LoVo (cell line): ENCODE data around the gene MED28.
"Not testable (repeated sequence)": the region's sequence is repeated elsewhere in the genome, so short reads cannot be mapped to it uniquely, and the experiment has no call there.

Experiments used
- DNase-seq: peaks from one replicate; pipeline ENCODE4 v3.0.0-alpha.2; 2016; ENCODE audit warnings: low spot score

The MED28 gene, protein sequence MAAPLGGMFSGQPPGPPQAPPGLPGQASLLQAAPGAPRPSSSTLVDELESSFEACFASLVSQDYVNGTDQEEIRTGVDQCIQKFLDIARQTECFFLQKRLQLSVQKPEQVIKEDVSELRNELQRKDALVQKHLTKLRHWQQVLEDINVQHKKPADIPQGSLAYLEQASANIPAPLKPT

GRCh38 chr4:17614416-17615299, at the start of gene MED28:
Gene MED28 (plus strand): TSS chr4:17614641. CDS start chr4:17614655, 14 bp downstream.
- peak; percentile 96 for DNase-seq

DNA sequence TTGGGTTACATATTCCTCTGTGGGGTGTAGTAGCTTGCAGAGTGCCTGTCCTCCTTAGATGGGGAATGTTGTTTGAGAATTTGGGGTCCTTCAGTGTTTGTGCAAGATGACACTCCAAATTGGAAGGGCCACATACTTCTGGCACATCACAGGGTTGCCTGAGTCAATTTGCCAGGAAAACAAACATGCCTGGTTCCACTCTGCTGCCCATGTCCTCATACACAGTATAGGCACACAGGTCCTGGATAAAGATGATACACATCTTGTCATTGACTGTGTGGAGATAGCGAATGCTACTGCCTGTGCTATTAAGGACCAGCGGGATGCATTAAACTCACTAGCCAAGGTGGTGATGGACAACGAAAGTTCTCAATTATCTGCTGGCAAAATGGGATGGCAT, 48.6 kb upstream of the MED28 start:
- DNase-seq: no peak

GRCh38 chr4:17567271-17567670, 47.2 kb upstream of the MED28 start:
- no peak for DNase-seq

GRCh38 chr4:17574206-17574605, 40.2 kb upstream of the MED28 start:
- DNase-seq: no peak

GRCh38 chr4:17575177-17575576, 39.3 kb upstream of the MED28 start:
- not testable (repeated sequence) for DNase-seq

DNA sequence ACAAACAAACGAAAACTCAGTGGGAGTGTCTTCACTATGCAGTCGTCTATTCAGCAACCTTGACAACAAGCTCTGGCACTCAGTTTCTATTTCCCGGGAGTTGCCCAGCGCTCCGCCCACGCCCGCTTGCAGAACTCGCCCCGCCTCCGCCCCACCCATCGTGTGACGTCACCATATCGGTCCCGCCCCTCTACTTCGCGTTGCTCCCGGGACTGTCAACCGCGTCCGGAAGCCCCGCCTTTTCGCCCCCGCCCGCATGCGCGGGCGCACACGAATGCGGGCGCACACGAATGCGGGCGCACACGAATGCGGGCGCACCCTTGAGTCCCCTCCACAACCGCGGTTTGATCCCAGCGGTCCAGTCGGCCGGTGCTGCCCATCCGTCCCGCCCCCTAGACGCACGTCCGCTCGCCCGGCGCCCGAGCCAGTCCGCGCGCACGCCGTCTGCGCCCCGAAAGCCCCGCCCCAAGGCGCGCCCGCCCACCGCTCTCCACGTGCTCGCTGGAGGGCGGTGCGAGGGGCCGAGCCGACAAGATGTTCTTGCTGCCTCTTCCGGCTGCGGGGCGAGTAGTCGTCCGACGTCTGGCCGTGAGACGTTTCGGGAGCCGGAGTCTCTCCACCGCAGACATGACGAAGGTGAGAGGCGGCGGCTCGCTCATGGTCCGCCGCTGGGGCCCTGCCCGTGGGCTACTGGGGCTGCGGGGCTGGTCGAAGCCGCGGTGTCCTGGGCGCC, 37.3 kb upstream of the MED28 start, which contains the start of gene LAP3:
LAP3 (plus strand) TSS at position 267 of the 733 bp plus-strand sequence; CDS start at position 535, 268 bp downstream.
- peak; percentile 94 for DNase-seq

DNA sequence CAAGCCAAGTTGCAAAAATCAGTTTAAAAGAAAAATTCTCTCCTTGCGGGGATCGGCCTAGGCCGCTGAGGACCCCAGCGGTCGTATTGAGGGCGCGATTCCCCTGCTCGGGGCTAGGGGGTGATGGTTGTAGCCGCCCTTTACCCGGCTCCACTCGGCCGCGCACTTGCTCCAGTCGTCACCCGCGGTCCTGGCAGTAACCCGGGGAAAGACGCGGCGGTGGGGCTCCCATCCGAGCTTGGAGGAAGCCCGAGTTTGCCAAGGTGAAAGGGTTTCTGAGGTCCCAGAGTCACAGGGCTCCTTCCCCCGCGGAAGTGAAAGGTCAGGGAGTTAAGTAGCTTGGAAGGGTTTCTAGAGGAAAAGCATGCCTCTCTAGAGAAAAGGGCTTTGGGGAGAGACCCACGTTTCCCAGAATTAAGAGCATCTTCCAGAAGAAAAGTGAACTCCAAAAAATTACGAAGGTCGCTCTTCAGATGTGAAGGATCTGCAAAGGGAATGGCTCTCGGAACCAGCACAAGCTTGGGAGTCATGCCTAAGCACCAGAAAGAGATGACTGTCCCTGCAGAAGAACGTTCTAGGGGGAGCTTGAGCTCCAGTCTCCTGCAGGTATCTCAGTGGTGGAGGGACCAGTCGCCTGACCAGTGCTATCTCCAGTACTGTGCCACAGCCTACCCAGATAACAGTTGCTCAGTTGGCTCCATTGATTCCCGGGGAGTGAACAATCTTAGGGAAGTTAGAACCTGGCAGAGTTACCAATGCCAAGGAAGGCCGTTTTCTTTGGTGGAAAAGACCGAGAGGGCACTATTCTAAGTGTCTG, 36.6 kb upstream of the MED28 start:
- peak; percentile 33 for DNase-seq

DNA sequence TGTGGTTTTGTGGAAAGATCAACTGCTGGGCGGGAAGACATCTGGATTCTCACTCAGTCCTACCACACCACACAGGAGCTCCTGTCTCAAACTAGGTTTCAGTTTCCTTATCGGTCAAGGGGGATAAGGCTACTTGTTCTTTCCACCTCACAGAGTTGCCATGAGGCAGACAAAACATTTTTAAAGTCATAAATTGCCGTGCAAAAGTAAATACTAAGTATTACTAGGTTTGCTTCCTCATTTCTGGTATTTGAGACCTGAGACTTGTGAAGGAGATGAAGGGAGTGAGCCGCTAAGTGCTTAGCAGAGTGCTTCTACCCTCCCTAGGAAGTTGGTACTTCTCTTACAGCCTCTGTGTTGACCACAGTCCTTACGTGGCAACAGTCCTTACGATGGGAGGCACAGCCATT, 36.0 kb upstream of the MED28 start:
- peak; percentile 2 for DNase-seq

DNA sequence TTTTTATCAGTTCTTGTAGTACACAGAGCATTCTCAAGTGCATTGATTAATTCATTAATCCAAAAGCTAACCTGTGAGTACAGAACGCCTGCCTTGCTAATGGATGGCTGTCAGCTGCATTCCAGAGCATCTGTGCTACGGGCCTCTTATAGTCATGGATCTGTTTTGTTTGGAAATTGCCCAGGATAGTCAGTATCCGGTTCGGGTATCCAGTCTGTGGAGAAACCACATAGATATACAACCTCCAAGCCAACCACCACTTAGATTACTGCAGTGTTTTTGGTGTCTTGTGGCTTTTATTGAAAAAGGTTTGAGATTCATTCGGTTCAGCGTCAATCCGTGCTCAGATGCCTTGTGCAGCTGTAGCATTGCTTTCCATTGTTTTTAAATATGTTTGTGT, 33.5 kb upstream of the MED28 start:
- DNase-seq: no peak

DNA sequence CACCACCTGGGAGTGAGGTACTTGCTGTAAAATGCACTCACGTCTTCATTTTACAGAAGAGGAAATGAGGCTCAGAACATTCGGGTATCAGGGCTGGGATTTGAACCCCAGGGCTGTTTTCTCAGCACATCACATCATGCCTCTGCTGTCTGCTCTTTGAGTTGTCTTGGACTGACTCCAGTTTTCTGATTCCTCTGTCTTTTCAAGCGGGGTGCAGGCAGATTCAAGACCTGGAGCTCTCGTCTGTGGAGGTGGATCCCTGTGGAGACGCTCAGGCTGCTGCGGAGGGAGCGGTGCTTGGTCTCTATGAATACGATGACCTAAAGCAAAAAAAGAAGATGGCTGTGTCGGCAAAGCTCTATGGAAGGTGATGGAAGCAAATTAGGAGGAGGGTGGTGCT, 31.2 kb upstream of the MED28 start:
- no peak for DNase-seq

GRCh38 chr4:17583941-17584340, 30.5 kb upstream of the MED28 start:
- DNase-seq: no peak

- DNase-seq: no peak
These were observed 29.8 kb upstream of the MED28 start for GRCh38 chr4:17584521-17585213.

- DNase-seq: no peak
These were observed 27.2 kb upstream of the MED28 start for GRCh38 chr4:17587094-17587822.

- DNase-seq: no peak
These were observed 25.1 kb upstream of the MED28 start for GRCh38 chr4:17589355-17589754.

DNA sequence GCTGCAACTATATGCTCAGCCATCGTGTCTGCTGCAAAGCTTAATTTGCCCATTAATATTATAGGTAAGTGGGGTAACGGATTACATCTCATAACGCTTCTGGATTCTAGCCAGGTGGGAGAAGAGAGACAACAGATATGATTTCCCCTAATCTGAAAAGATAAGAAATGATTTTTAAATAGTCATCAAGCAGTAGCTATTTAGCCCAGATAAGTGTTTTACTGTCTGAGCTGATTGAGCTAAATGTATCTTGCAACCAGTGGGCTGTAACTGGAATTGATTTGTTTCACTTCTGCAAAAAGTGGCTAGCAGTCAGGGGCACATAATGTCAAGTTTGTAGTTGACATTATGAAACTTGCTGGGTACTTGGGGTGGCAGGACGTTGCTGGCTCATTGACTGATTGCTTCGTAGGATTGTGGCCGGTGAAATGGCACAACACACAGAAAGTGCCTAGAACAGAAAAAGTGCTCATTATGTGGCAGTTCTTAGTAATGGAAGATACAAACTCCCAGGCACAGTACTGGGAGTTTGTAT, 18.9 kb upstream of the MED28 start:
- no peak for DNase-seq

- DNase-seq: no peak
These were observed 16.9 kb upstream of the MED28 start for GRCh38 chr4:17597517-17597916.

- DNase-seq: no peak
These were observed 14.6 kb upstream of the MED28 start for GRCh38 chr4:17599826-17600225.

- no peak for DNase-seq
These were observed 9.2 kb upstream of the MED28 start for GRCh38 chr4:17605236-17605635.

GRCh38 chr4:17613761-17614415, 553 bp upstream of the MED28 start:
- no peak for DNase-seq

DNA sequence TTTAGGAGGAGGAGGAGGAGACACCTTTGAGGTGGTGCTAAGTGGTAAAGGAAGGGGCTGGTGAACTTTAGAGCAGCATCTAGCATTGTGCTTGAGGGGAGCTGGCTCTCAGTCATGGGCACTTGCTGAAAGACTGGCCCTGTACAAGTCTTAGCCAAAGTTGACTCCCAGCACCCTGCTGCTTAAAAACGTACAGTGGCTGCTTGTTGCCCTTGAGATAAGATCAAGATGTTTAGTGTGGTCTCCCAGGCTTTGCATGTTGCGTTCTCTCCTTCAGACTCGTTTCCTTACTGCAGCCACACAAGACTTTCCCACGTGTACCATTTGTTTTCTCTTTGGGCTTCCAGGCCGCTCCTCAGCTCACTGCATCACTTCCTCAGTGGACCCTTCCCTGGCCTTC, 1.8 kb downstream of the MED28 start:
- no peak for DNase-seq
